ENCODE data around the gene CDX4. TPM values are rescaled to one million over a fixed set of nuclear protein-coding genes. Genes with fewer than 3 reads are reported as not detected.

The CDX4 gene
- total RNA-seq, 1 experiment from 2014 or later = not detected

DNA sequence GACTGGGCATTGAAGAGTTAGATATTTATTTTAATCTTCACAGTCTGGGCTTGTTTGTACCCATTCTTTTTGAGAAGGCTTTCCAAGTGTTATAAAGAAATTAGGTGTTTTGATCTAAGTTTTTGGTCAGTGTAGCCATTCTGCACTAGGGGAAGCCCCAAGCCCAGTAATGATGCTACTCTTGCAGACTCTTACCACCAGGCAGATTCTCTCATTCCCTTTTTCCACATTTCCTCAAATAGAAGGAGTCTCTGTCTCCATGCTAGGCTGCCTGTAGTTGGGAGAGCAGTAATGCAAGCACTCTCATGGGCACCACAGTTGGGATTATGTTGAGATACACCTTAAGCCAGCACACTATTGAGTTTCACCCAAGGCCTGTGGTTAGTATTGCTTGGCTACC lies 21.5 kb downstream of the CDX4 start:
- Histone ChIP-seq H3K9me3 (ENCODE audit: control insufficient read depth in 1 of 2, insufficient read depth in 1 of 2, low read depth in 1 of 2, low read length in 2 of 2) (no peaks in the 10 kb centered on the region), H3K27ac (ENCODE audit: low read depth, low read length) (no peak overlapping the region), H3K27me3 (ENCODE audit: insufficient read depth, low read length) (no peaks in the 10 kb centered on the region), H3K4me1 (ENCODE audit: control insufficient read depth in 1 of 2, insufficient read depth in 2 of 2, low read length in 2 of 2) (no peaks in the 10 kb centered on the region), H3K9me2 (ENCODE audit: insufficient read depth) (no peaks in the 10 kb centered on the region), H3K4me3 (replicated peaks in 1 of 2; ENCODE audit: low read depth in 1 of 2, low read length in 2 of 2) (no peak overlapping the region), H2AFZ (ENCODE audit: low read depth, low read length, poor library complexity, severe bottlenecking) (no peak overlapping the region), H3K4me2 (ENCODE audit: low read length) (no peak overlapping the region), H4K20me1 (ENCODE audit: insufficient read depth) (no peaks in the 10 kb centered on the region), H3K79me2 (ENCODE audit: insufficient read depth, low read length) (no peaks in the 10 kb centered on the region), H3K9ac (ENCODE audit: low read length) (no peak overlapping the region), H3K36me3 (ENCODE audit: control insufficient read depth in 1 of 2, insufficient read depth in 2 of 2, low read length in 2 of 2) (no peaks in the 10 kb centered on the region)
- DNase-seq (ENCODE audit: low read depth, low spot score) (no peak), ATAC-seq (no peak)
- POLR2A ChIA-PET = no interaction called here
- CTCF ChIA-PET = no interaction called here
- RAD21 ChIA-PET (ENCODE audit: low non-redundant PET in 1 of 2, low total read pairs in 2 of 2, uncharacterized antibody in 2 of 2, unreplicated experiment in 2 of 2) = no interaction called here
- intact Hi-C loops (cut with micrococcal nuclease) = no loop called here
- TF ChIP-seq EZH2phosphoT487 (IDR thresholded peaks at IDR 0.05; ENCODE audit: borderline replicate concordance) (no peak), TCF7L2 (IDR thresholded peaks at IDR 0.05; ENCODE audit: borderline replicate concordance, extremely low read depth, insufficient read depth, insufficient read length) (no peak), POLR2AphosphoS5 (IDR thresholded peaks at IDR 0.05; ENCODE audit: low read depth, low read length) (no peak), EZH2 (IDR thresholded peaks at IDR 0.05) (no peak), EGR1 (IDR thresholded peaks at IDR 0.05; ENCODE audit: low read depth) (no peak), SIN3A (IDR thresholded peaks at IDR 0.05; ENCODE audit: low read depth) (no peak)
- no TSS peak for BruUV-seq (replicated peaks)

DNA sequence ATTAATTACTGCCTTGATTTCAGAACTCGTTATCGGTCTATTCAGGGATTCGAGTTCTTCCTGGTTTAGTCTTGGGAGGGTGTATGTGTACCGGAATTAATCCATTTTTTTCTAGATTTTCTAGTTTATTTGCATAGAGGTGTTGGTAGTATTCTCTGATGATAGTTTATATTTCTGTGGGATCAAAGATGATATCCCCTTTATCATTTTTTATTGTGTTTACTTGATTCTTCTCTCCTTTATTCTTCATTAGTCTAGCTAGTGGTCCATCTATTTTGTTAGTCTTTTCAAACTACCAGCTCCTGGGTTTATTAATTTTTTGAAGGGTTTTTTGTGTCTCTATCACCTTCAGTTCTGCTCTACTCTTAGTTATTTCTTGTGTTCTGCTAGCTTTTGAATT lies 32.1 kb downstream of the CDX4 start:
- Histone ChIP-seq H3K36me3 (ENCODE audit: control insufficient read depth in 1 of 2, insufficient read depth in 2 of 2, low read length in 2 of 2) (no peaks in the 10 kb centered on the region), H3K9ac (ENCODE audit: low read length) (no peak overlapping the region), H3K4me1 (ENCODE audit: control insufficient read depth in 1 of 2, insufficient read depth in 2 of 2, low read length in 2 of 2) (no peaks in the 10 kb centered on the region), H3K9me3 (ENCODE audit: control insufficient read depth in 1 of 2, insufficient read depth in 1 of 2, low read depth in 1 of 2, low read length in 2 of 2) (no peaks in the 10 kb centered on the region), H3K27ac (ENCODE audit: low read depth, low read length) (no peak overlapping the region), H2AFZ (ENCODE audit: low read depth, low read length, poor library complexity, severe bottlenecking) (no peak overlapping the region), H3K79me2 (ENCODE audit: insufficient read depth, low read length) (no peaks in the 10 kb centered on the region), H3K9me2 (ENCODE audit: insufficient read depth) (no peaks in the 10 kb centered on the region), H4K20me1 (ENCODE audit: insufficient read depth) (no peaks in the 10 kb centered on the region), H3K4me3 (replicated peaks in 1 of 2; ENCODE audit: low read depth in 1 of 2, low read length in 2 of 2) (no peak overlapping the region), H3K27me3 (ENCODE audit: insufficient read depth, low read length) (no peaks in the 10 kb centered on the region), H3K4me2 (ENCODE audit: low read length) (no peak overlapping the region)
- DNase-seq (ENCODE audit: low read depth, low spot score) (no peak), ATAC-seq (no peak)
- no peak for TF ChIP-seq ZFX (IDR thresholded peaks at IDR 0.05)
- ChIA-PET POLR2A (no interaction called here), RAD21 (ENCODE audit: low non-redundant PET in 1 of 2, low total read pairs in 2 of 2, uncharacterized antibody in 2 of 2, unreplicated experiment in 2 of 2) (no interaction called here), CTCF (no interaction called here)
- intact Hi-C loops (cut with micrococcal nuclease) = no loop called here
- no TSS peak for BruUV-seq (replicated peaks)
